ENCODE results near the gene CLSTN2. TPM values are rescaled to one million over a fixed set of nuclear protein-coding genes. Genes with fewer than 3 reads are reported as not detected.

CLSTN2 gene
- total and polyA plus RNA-seq, 2 of the 13 experiments (the other 11 are each of a cell fraction or from before 2014, with no cell fraction given), result not detected

GRCh38 chr3:140316466-140316865, 381.5 kb downstream of the CLSTN2 start:
- FAIRE-seq, result no peak
- Histone ChIP-seq H4K20me1 (ENCODE audit: insufficient read depth, low read length) (no peaks in the 10 kb centered on the region), H3K4me2 (ENCODE audit: low read depth, low read length) (no peak overlapping the region), H2AFZ (ENCODE audit: low read length) (no peak overlapping the region), H3K4me1 (ENCODE audit: insufficient read depth, low read length) (no peaks in the 10 kb centered on the region), H3K27me3 (ENCODE audit: control insufficient read depth in 1 of 2, insufficient read depth in 2 of 2, low read length in 2 of 2) (peaks cover 0 to 4% of the 10 kb centered on the region in 2 experiments; a peak in 1 of 5 replicates), H3K4me3 (replicated peaks in 1 of 3; ENCODE audit: insufficient read depth in 1 of 3, low read depth in 2 of 3, low read length in 3 of 3) (no peak overlapping the region), H3K9me3 (ENCODE audit: low read length) (no peaks in the 10 kb centered on the region), H3K9ac (ENCODE audit: insufficient read depth, low read depth, low read length) (no peak overlapping the region), H3K27ac (ENCODE audit: extremely low read length, insufficient read depth, low read length) (no peak overlapping the region), H3K79me2 (ENCODE audit: insufficient read depth, low read length) (no peaks in the 10 kb centered on the region), H3K36me3 (replicated peaks in 1 of 2; ENCODE audit: control insufficient read depth in 1 of 2, insufficient read depth in 2 of 2, low read length in 2 of 2) (no peaks in the 10 kb centered on the region)
- POLR2A ChIA-PET, result no interaction called here
- no peak for ATAC-seq
- no TSS peak for BruUV-seq (replicated peaks)
- CTCF ChIA-PET (ENCODE audit: low intra/inter-chr PET ratio, low total read pairs), result no interaction called here
- in situ Hi-C loops (cut with HindIII; ENCODE audit: extremely low pct_ligation_motif_present, low pct_unique_long_range_greater_than_20kb), result no loop called here
- intact Hi-C loops (cut with micrococcal nuclease; ENCODE audit: unreplicated experiment), result no loop called here
- TF ChIP-seq RFXANK (CRISPR knock-in tag; IDR thresholded peaks at IDR 0.05) (no peak), ATF7 (IDR thresholded peaks at IDR 0.05) (no peak), ATF7 (CRISPR knock-in tag; IDR thresholded peaks at IDR 0.05) (no peak), ATAD3A (CRISPR knock-in tag; IDR thresholded peaks at IDR 0.05) (no peak), CBX5 (CRISPR knock-in tag; IDR thresholded peaks at IDR 0.05; ENCODE audit: borderline replicate concordance) (no peak), ZNF224 (CRISPR knock-in tag; IDR thresholded peaks at IDR 0.05) (no peak), PAWR (CRISPR knock-in tag; IDR thresholded peaks at IDR 0.05; ENCODE audit: borderline replicate concordance) (no peak), ZNF136 (CRISPR knock-in tag; IDR thresholded peaks at IDR 0.05; ENCODE audit: low read depth) (no peak), ZNF326 (CRISPR knock-in tag; IDR thresholded peaks at IDR 0.05; ENCODE audit: borderline replicate concordance) (no peak), DR1 (CRISPR knock-in tag; IDR thresholded peaks at IDR 0.05) (no peak), KDM6A (CRISPR knock-in tag; IDR thresholded peaks at IDR 0.05; ENCODE audit: low read depth) (no peak)
- no peak for DNase-seq (ENCODE audit: low spot score)
- 0% methylated on average over 1 of the region's 1 CpG for WGBS (ENCODE audit: low lambda C conversion rate)

- Histone ChIP-seq H4K20me1 (ENCODE audit: insufficient read depth, low read length) (no peaks in the 10 kb centered on the region), H3K27me3 (ENCODE audit: control insufficient read depth in 1 of 2, insufficient read depth in 2 of 2, low read length in 2 of 2) (peaks cover 0 to 4% of the 10 kb centered on the region in 2 experiments; a peak in 1 of 5 replicates), H3K36me3 (replicated peaks in 1 of 2; ENCODE audit: control insufficient read depth in 1 of 2, insufficient read depth in 2 of 2, low read length in 2 of 2) (no peaks in the 10 kb centered on the region), H2AFZ (ENCODE audit: low read length) (no peak overlapping the region), H3K27ac (ENCODE audit: extremely low read length, insufficient read depth, low read length) (no peak overlapping the region), H3K9ac (ENCODE audit: insufficient read depth, low read depth, low read length) (no peak overlapping the region), H3K4me1 (ENCODE audit: insufficient read depth, low read length) (no peaks in the 10 kb centered on the region), H3K9me3 (ENCODE audit: low read length) (no peaks in the 10 kb centered on the region), H3K4me2 (ENCODE audit: low read depth, low read length) (no peak overlapping the region), H3K79me2 (ENCODE audit: insufficient read depth, low read length) (no peaks in the 10 kb centered on the region), H3K4me3 (replicated peaks in 1 of 3; ENCODE audit: insufficient read depth in 1 of 3, low read depth in 2 of 3, low read length in 3 of 3) (no peak overlapping the region)
- 0% methylated on average over 2 of the region's 2 CpGs for WGBS (ENCODE audit: low lambda C conversion rate)
- FAIRE-seq (no peak), ATAC-seq (no peak), DNase-seq (ENCODE audit: low spot score) (no peak)
- POLR2A ChIA-PET, result no interaction called here
- CTCF ChIA-PET (ENCODE audit: low intra/inter-chr PET ratio, low total read pairs), result no interaction called here
- in situ Hi-C loops (cut with HindIII; ENCODE audit: extremely low pct_ligation_motif_present, low pct_unique_long_range_greater_than_20kb) (no loop called here), intact Hi-C loops (cut with micrococcal nuclease; ENCODE audit: unreplicated experiment) (no loop called here)
- BruUV-seq (replicated peaks), result no TSS peak
- TF ChIP-seq NFRKB (IDR thresholded peaks at IDR 0.05) (no peak), TRIM22 (IDR thresholded peaks at IDR 0.05) (no peak), BRCA1 (CRISPR knock-in tag; IDR thresholded peaks at IDR 0.05) (no peak), MXI1 (IDR thresholded peaks at IDR 0.05; ENCODE audit: borderline replicate concordance, low read depth, low read length) (no peak), SOX6 (IDR thresholded peaks at IDR 0.05) (no peak), SOX6 (CRISPR knock-in tag; IDR thresholded peaks at IDR 0.05) (no peak), ZNF460 (CRISPR knock-in tag; IDR thresholded peaks at IDR 0.05; ENCODE audit: borderline replicate concordance) (no peak), TBP (CRISPR knock-in tag; IDR thresholded peaks at IDR 0.05) (no peak), ZNF781 (CRISPR knock-in tag; IDR thresholded peaks at IDR 0.05; ENCODE audit: borderline replicate concordance, not compliant biosample characterization) (no peak), DNMT3B (CRISPR knock-in tag; conservative IDR thresholded peaks at IDR 0.05) (no peak), ZBTB3 (CRISPR knock-in tag; IDR thresholded peaks at IDR 0.05; ENCODE audit: borderline replicate concordance, low read depth) (no peak), ZNF737 (CRISPR knock-in tag; IDR thresholded peaks at IDR 0.05; ENCODE audit: borderline replicate concordance) (no peak)
These were observed 381.9 kb downstream of the CLSTN2 start for GRCh38 chr3:140316868-140317400.
